Left ventricle myocardium inferior (tissue), 1 donor: Measurements from ENCODE around the gene ZSCAN1. TPM values are rescaled to one million over a fixed set of nuclear protein-coding genes. Genes with fewer than 3 reads are reported as not detected.
A peak's percentile ranks its signal among the peaks of the same experiment; 100 is the strongest.

Source experiments
- DNase-seq: peaks from one replicate; pipeline ENCODE4 v3.0.0-alpha.2; 2020
- H3K27ac ChIP-seq: fragments of 200-600 bp; replicated peaks from 2 replicates; pipeline ENCODE4 v1.8.0; 2021
- H3K27me3 ChIP-seq: fragments of 200-600 bp; 2 replicates; pipeline ENCODE4 v1.8.0; 2021; ENCODE audit warnings: low read depth
- H3K36me3 ChIP-seq: fragments of 200-600 bp; 2 replicates; pipeline ENCODE4 v1.8.0; 2021
- H3K4me1 ChIP-seq: fragments of 200-600 bp; 2 replicates; pipeline ENCODE4 v1.8.0; 2021
- H3K4me3 ChIP-seq: fragments of 200-600 bp; 2 replicates; pipeline ENCODE4 v1.8.0; 2021; ENCODE audit warnings: mild to moderate bottlenecking, moderate library complexity
- H3K9me3 ChIP-seq: fragments of 200-600 bp; replicated peaks from 2 replicates; pipeline ENCODE4 v1.8.0; 2021
- CTCF ChIP-seq: fragments of 200-600 bp; IDR thresholded peaks from 2 replicates; pipeline ENCODE4 v1.8.0; 2021; ENCODE audit warnings: antibody characterized with exemption, mild to moderate bottlenecking, borderline replicate concordance
- intact Hi-C: fragments of 100-400 bp; cut with micrococcal nuclease; formaldehyde crosslinking; loops from one replicate; pipeline ENCODE4 v1.11.0; 2022
- total RNA-seq: library from RNA; stranded (reverse); fragmentation: NEBNext Ultra II Directional; extraction: Animal tissue kit (Norgen Biotek cat#: 25700); gene quantifications from one replicate; pipeline ENCODE4 v1.2.1, GENCODE V29; 2021
- donor health status: DM: no; HTN: yes; CAD: no; lungs with severe emphysema.

Gene ZSCAN1
- total RNA-seq, 1 donor from 2014 or later: not detected

- Histone ChIP-seq H3K36me3 (no peaks in the 10 kb centered on the region), H3K27ac (no peak overlapping the region), H3K4me3 (no peak overlapping the region), H3K27me3 (no peaks in the 10 kb centered on the region), H3K4me1 (no peaks in the 10 kb centered on the region), H3K9me3 (peaks cover 97% of the 10 kb centered on the region)
- intact Hi-C loops: no loop called here
- DNase-seq: no peak
- TF ChIP-seq CTCF: no peak
These were observed 13.8 kb downstream of the ZSCAN1 start for GRCh38 chr19:58047672-58048071.

DNA sequence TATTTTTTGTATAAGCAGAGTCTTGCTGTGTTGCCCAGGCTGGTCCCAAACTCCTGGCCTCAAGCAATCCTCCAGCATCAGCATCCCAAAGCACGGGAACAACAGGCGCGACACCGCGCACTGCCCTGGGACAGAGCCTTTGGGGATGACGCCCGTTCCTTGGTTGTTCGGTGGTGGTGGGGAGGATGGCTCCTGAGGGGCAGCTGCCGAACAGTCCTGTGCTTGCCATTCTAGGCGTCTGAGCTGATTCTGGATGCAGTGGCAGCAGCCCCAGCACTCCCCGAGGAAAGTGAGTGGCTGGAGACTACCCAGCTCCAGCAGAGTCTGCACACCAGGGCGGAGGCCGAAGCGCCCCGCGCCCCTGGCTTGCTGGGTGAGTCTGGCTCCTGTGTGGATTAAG lies 18.4 kb downstream of the ZSCAN1 start:
- Histone ChIP-seq H3K36me3 (no peaks in the 10 kb centered on the region), H3K9me3 (peaks cover 51% of the 10 kb centered on the region), H3K4me1 (peaks cover 6% of the 10 kb centered on the region), H3K4me3 (no peak overlapping the region), H3K27me3 (no peaks in the 10 kb centered on the region), H3K27ac (no peak overlapping the region)
- intact Hi-C loops: no loop called here
- no peak for DNase-seq
- no peak for TF ChIP-seq CTCF

GRCh38 chr19:58053480-58054156 lies 19.8 kb downstream of the ZSCAN1 start:
- intact Hi-C loops: no loop called here
- Histone ChIP-seq H3K27ac (no peak overlapping the region), H3K27me3 (no peaks in the 10 kb centered on the region), H3K9me3 (peaks cover 49% of the 10 kb centered on the region), H3K4me1 (peaks cover 11% of the 10 kb centered on the region), H3K4me3 (no peak overlapping the region), H3K36me3 (no peaks in the 10 kb centered on the region)
- DNase-seq: no peak
- TF ChIP-seq CTCF: no peak

GRCh38 chr19:58054901-58055874 lies 21.4 kb downstream of the ZSCAN1 start:
- TF ChIP-seq CTCF: peak; percentile 44
- Histone ChIP-seq H3K27me3 (no peaks in the 10 kb centered on the region), H3K9me3 (peaks cover 35% of the 10 kb centered on the region)

DNA sequence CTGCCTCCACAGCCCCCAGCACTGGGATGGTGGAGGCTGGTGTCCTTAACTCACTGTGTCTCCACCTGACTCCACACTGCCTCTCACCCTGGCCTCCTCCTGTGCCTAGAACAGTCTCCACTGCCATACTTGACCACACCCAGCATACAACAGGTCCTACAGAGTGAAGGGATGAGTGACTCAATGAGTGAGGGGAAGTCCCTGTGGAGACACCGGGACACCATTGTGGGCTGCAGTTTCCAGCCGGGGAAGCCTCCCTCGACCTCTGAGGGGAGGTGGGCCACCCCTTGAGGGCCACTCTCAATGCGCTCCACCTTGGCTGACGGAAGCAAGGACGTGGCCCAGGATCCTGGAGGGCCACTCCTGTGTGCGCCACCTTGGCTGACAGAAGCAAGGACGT lies 22.4 kb downstream of the ZSCAN1 start:
- Histone ChIP-seq H3K27me3 (no peaks in the 10 kb centered on the region), H3K4me1 (peaks cover 27% of the 10 kb centered on the region), H3K4me3 (no peak overlapping the region), H3K27ac (no peak overlapping the region), H3K36me3 (no peaks in the 10 kb centered on the region), H3K9me3 (peaks cover 30% of the 10 kb centered on the region)
- no peak for TF ChIP-seq CTCF
- intact Hi-C loops: no loop called here
- DNase-seq: no peak

More at GRCh38 chr19:58054901-58055874, 21.4 kb downstream of the ZSCAN1 start:
- Histone ChIP-seq H3K36me3 (no peaks in the 10 kb centered on the region), H3K4me3 (peak overlapping the region; percentile 67), H3K27ac (peak overlapping the region; percentile 87), H3K4me1 (peaks cover 24% of the 10 kb centered on the region)
- DNase-seq: peak; percentile 51
- intact Hi-C loops: no loop called here
